Suprapubic skin (tissue), 4 donors: ENCODE data around the gene CCDC27. TPM values are rescaled to one million over a fixed set of nuclear protein-coding genes. Genes with fewer than 3 reads are reported as not detected.

ENCODE experiments used
- DNase-seq, 2 donors: peaks; one replicate each; pipeline ENCODE4 v3.0.0-alpha.2; 2019; ENCODE audit warnings: low spot score in 2 of 2
- H3K27ac ChIP-seq: fragments of 200-600 bp; sonication (generic); one replicate; pipeline ENCODE4 v1.5.1; 2019
- H3K27me3 ChIP-seq: fragments of 200-600 bp; sonication (generic); one replicate; pipeline ENCODE4 v1.5.1; 2019
- H3K36me3 ChIP-seq: fragments of 200-600 bp; sonication (generic); one replicate; pipeline ENCODE4 v1.5.1; 2019
- H3K4me1 ChIP-seq: fragments of 200-600 bp; sonication (generic); one replicate; pipeline ENCODE4 v1.5.1; 2019
- H3K4me3 ChIP-seq: fragments of 200-600 bp; sonication (generic); one replicate; pipeline ENCODE4 v1.5.1; 2019; ENCODE audit warnings: mild to moderate bottlenecking
- H3K9me3 ChIP-seq: fragments of 200-600 bp; sonication (generic); one replicate; pipeline ENCODE4 v1.5.1; 2019
- CTCF ChIP-seq, 2 donors: fragments of 200-600 bp in 1 of 2; fragments of 450-650 bp in 1 of 2; sonication (generic) in 1 of 2; IDR thresholded peaks; one replicate each; pipeline ENCODE4 v1.5.1; 2016 to 2019; ENCODE audit warnings: antibody characterized with exemption in 2 of 2, mild to moderate bottlenecking in 1 of 2, moderate library complexity in 1 of 2
- EP300 ChIP-seq: sonication (generic); formaldehyde crosslinking; IDR thresholded peaks from one replicate; pipeline ENCODE4 v1.6.1; 2017; ENCODE audit warnings: antibody characterized with exemption
- POLR2A ChIP-seq, 2 donors: fragments of 450-650 bp; IDR thresholded peaks; one replicate each; pipeline ENCODE4 v1.6.1; 2017; ENCODE audit warnings: antibody characterized with exemption in 2 of 2, mild to moderate bottlenecking in 2 of 2, moderate library complexity in 2 of 2
- POLR2AphosphoS5 ChIP-seq, 3 donors: sonication (generic); formaldehyde crosslinking; IDR thresholded peaks; one replicate each; pipeline ENCODE4 v1.6.1; 2017; ENCODE audit warnings: antibody characterized with exemption in 3 of 3
- WGBS: methylation state at CpG from one replicate; pipeline ENCODE4 v1.1.5; 2018; 5-methylcytosine and 5-hydroxymethylcytosine counted together
- total RNA-seq, 4 donors: library from RNA; depleted of rRNA; stranded (reverse); fragments of >200 nt; gene quantifications; one replicate each; pipeline ENCODE4 v1.1.0, GENCODE V29; 2016

The CCDC27 gene
- total RNA-seq, 4 donors from 2014 or later, result not detected

DNA sequence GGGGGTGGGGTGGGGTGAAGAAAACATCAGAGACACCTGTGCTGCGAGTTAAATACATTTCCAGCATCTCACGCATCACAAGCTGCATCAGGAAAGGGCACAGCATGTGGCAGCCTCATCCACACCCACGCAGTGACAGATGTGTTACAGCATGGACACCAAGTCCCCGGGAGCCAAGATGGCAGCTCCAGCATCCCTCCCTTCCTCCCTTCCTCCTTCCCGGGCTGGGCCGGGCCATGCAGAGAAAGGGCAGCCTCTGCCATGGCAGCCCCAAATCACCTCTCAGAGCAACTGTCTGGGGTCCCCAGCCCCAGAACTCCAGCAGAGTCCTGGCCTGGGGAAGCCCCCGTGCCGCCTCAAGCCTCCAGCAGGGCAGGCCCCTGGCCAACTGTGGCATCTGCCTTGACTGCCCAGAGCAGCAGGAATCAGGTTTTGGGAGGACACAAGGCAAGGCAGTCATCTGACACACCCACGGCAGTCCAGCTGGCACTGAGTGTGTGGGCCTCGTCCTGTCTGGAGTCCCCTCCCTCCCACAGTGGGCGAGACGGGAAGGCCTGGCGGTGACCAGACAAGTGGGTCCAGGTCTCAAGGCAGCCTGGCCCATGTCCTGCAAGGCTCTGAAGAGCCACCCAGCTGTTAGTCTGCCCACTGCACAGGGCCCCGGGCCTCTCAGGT, 26.5 kb downstream of the CCDC27 start:
- Histone ChIP-seq H3K4me3 (no peak overlapping the region), H3K4me1 (peaks cover 21% of the 10 kb centered on the region), H3K9me3 (no peaks in the 10 kb centered on the region), H3K27ac (no peak overlapping the region), H3K36me3 (peaks cover 49% of the 10 kb centered on the region), H3K27me3 (no peaks in the 10 kb centered on the region)
- DNase-seq, result no peak
- TF ChIP-seq CTCF (IDR thresholded peaks at IDR 0.05) (no peak), POLR2A (IDR thresholded peaks at IDR 0.05) (no peak), EP300 (no peak), POLR2AphosphoS5 (IDR thresholded peaks at IDR 0.05) (no peak)
- 64% methylated on average over 7 of the region's 14 CpGs for WGBS

- H3K27ac ChIP-seq, result no peak overlapping the region
- peaks cover 56% of the 10 kb centered on the region for H3K36me3 ChIP-seq
- DNase-seq, result no peak
- H3K4me1 ChIP-seq, result peaks cover 18% of the 10 kb centered on the region
- TF ChIP-seq EP300, result no peak
- TF ChIP-seq POLR2AphosphoS5 (IDR thresholded peaks at IDR 0.05), result no peak
- no peak for TF ChIP-seq CTCF (IDR thresholded peaks at IDR 0.05)
- no peak for TF ChIP-seq POLR2A (IDR thresholded peaks at IDR 0.05)
- H3K9me3 ChIP-seq, result no peaks in the 10 kb centered on the region
- H3K27me3 ChIP-seq, result no peaks in the 10 kb centered on the region
- no peak overlapping the region for H3K4me3 ChIP-seq
- WGBS, result 76% methylated on average over 5 of the region's 23 CpGs
These were observed 27.1 kb downstream of the CCDC27 start for GRCh38 chr1:3779265-3779911.

DNA sequence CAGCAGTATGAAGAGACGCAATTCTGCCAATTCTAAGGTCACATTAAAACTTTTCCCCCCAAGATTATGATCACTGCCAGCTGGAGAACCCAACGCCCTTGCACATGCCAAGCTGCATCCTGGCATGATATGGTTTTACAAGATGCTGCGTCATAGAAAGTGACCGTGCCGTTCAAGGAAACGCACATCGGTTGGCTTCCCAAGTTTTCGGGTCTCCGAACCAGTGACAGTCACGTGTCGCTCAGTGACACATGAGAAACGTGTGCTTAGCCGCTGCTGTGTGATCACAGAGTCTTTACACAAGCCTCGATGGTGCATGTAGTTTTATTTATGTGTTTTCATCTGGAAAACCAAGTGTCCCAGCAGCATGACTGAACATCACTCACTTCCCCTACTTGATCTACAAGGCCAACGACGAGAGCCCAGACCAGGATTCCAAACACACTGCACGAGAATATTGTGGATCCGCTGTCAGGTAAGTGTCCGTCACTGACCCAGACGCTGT, 27.7 kb downstream of the CCDC27 start:
- H3K27ac ChIP-seq, result no peak overlapping the region
- WGBS, result 91% methylated on average over 19 of the region's 20 CpGs
- H3K4me3 ChIP-seq, result no peak overlapping the region
- H3K36me3 ChIP-seq, result peaks cover 62% of the 10 kb centered on the region
- no peaks in the 10 kb centered on the region for H3K9me3 ChIP-seq
- no peak for TF ChIP-seq CTCF (IDR thresholded peaks at IDR 0.05)
- no peak for TF ChIP-seq EP300
- no peak for TF ChIP-seq POLR2A (IDR thresholded peaks at IDR 0.05)
- TF ChIP-seq POLR2AphosphoS5 (IDR thresholded peaks at IDR 0.05), result no peak
- H3K27me3 ChIP-seq, result no peaks in the 10 kb centered on the region
- DNase-seq, result no peak
- H3K4me1 ChIP-seq, result peaks cover 15% of the 10 kb centered on the region

DNA sequence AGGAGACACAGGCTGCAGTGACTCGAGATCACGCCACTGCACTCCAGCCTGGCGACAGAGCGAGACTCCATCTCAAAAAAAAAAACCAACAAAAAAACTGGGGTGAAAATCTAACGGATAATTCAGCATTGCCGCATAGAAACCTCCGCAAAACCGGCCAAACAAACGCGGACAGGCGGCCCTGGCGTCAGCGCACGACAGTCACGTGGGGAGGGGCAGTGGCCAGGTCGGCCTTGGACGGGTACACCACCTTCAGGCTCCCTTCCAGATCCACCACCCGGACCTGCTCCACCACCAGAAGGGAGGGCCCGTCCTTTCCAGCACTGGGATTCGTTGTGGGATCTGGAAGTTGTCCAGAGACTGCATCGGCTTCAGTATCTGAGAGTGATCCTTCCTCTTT, 28.7 kb downstream of the CCDC27 start:
- H3K27ac ChIP-seq, result no peak overlapping the region
- no peaks in the 10 kb centered on the region for H3K9me3 ChIP-seq
- no peak overlapping the region for H3K4me3 ChIP-seq
- peaks cover 6% of the 10 kb centered on the region for H3K4me1 ChIP-seq
- H3K36me3 ChIP-seq, result peaks cover 71% of the 10 kb centered on the region
- no peaks in the 10 kb centered on the region for H3K27me3 ChIP-seq
- DNase-seq, result peak in 1 of 2 donors; percentile 83
- 70% methylated on average over 21 of the region's 21 CpGs for WGBS
- no peak for TF ChIP-seq POLR2A (IDR thresholded peaks at IDR 0.05)
- TF ChIP-seq CTCF (IDR thresholded peaks at IDR 0.05), result no peak
- TF ChIP-seq POLR2AphosphoS5 (IDR thresholded peaks at IDR 0.05), result no peak
- no peak for TF ChIP-seq EP300
